Measurements from ENCODE around the gene COQ8A.

COQ8A gene

GRCh38 chr1:226942392-226942791, 2.3 kb downstream of the COQ8A start:
- Mint-ChIP-seq H3K9me3 (no peaks in the 10 kb centered on the region), H3K36me3 (ENCODE audit: low read depth) (peaks cover 2% of the 10 kb centered on the region), H3K4me3 (no peak overlapping the region), H3K27ac (no peak overlapping the region), H3K27me3 (no peaks in the 10 kb centered on the region), H3K4me1 (peaks cover 57% of the 10 kb centered on the region)
- ATAC-seq (no peak), DNase-seq (no peak)

DNA sequence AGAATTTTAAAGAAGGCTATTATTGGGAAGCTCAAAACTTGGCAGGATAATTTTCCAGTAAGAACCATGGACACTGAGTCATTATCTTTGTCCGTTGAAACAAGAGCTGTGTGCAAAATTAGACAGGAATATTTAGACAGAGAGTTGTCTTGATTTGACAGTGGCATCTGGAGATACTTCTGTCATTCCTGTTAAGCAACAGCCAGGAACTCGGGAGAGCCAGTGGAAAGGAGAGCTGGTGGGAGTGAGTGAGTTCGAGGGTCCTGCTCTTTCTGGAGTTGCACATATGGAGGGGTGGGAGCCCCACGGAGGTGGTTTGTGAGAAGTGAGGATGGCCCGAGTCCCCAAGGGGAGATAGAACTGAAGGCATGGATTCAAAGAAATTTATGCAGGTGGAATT, 3.1 kb downstream of the COQ8A start:
- no peak for ATAC-seq
- Mint-ChIP-seq H3K27ac (no peak overlapping the region), H3K4me3 (no peak overlapping the region)

GRCh38 chr1:226943927-226944326, 3.8 kb downstream of the COQ8A start:
- Mint-ChIP-seq H3K4me3 (no peak overlapping the region), H3K4me1 (peaks cover 43% of the 10 kb centered on the region), H3K27ac (no peak overlapping the region), H3K27me3 (no peaks in the 10 kb centered on the region), H3K36me3 (ENCODE audit: low read depth) (peaks cover 7% of the 10 kb centered on the region), H3K9me3 (no peaks in the 10 kb centered on the region)
- ATAC-seq (no peak), DNase-seq (no peak)

More for the DNA sequence above, 3.1 kb downstream of the COQ8A start:
- Mint-ChIP-seq H3K36me3 (ENCODE audit: low read depth) (peaks cover 4% of the 10 kb centered on the region), H3K9me3 (no peaks in the 10 kb centered on the region), H3K4me1 (peaks cover 51% of the 10 kb centered on the region), H3K27me3 (no peaks in the 10 kb centered on the region)
- no peak for DNase-seq

GRCh38 chr1:226945106-226945857, 5.2 kb downstream of the COQ8A start:
- DNase-seq = no peak
- Mint-ChIP-seq H3K27me3 (no peaks in the 10 kb centered on the region), H3K9me3 (no peaks in the 10 kb centered on the region), H3K4me1 (peaks cover 43% of the 10 kb centered on the region), H3K4me3 (no peak overlapping the region), H3K36me3 (ENCODE audit: low read depth) (peaks cover 7% of the 10 kb centered on the region), H3K27ac (no peak overlapping the region)
- no peak for ATAC-seq

GRCh38 chr1:226945858-226946245, 5.8 kb downstream of the COQ8A start:
- ATAC-seq (no peak), DNase-seq (no peak)
- Mint-ChIP-seq H3K27me3 (no peaks in the 10 kb centered on the region), H3K9me3 (no peaks in the 10 kb centered on the region), H3K36me3 (ENCODE audit: low read depth) (peaks cover 7% of the 10 kb centered on the region), H3K4me1 (peaks cover 43% of the 10 kb centered on the region), H3K27ac (no peak overlapping the region), H3K4me3 (no peak overlapping the region)

DNA sequence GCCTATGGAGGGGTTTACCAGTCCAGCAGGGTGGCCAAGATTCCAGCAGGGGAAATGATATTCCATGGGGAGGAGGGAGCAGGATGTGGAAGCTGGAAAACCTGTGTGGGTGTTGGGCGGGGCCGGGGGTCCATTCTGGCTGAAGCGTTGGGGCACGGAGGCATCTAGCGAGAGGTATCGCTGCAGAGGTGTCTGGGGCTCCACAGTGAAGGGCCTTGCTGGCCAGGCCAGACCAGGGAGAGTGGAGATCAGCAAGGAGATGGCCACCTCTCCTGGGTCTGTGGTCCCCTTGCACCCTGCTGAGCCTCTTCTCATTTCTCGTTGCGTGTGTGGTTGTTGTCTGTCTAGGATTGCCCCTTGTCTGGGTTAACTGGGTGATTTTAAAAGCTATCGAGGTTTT, 6.2 kb downstream of the COQ8A start:
- DNase-seq = no peak
- H3K36me3 Mint-ChIP-seq (ENCODE audit: low read depth) = peaks cover 5% of the 10 kb centered on the region

GRCh38 chr1:226946841-226947240, 6.7 kb downstream of the COQ8A start:
- Mint-ChIP-seq H3K4me1 (peaks cover 36% of the 10 kb centered on the region), H3K9me3 (no peaks in the 10 kb centered on the region), H3K27ac (no peak overlapping the region), H3K27me3 (no peaks in the 10 kb centered on the region), H3K4me3 (no peak overlapping the region), H3K36me3 (ENCODE audit: low read depth) (peaks cover 5% of the 10 kb centered on the region)
- ATAC-seq (no peak), DNase-seq (no peak)

More for the DNA sequence above, 6.2 kb downstream of the COQ8A start:
- H3K4me1 Mint-ChIP-seq = peaks cover 41% of the 10 kb centered on the region
- H3K27me3 Mint-ChIP-seq = no peaks in the 10 kb centered on the region
- ATAC-seq = no peak
- H3K9me3 Mint-ChIP-seq = no peaks in the 10 kb centered on the region
- no peak overlapping the region for H3K4me3 Mint-ChIP-seq
- H3K27ac Mint-ChIP-seq = no peak overlapping the region

- Mint-ChIP-seq H3K4me3 (no peak overlapping the region), H3K4me1 (peaks cover 28% of the 10 kb centered on the region), H3K9me3 (no peaks in the 10 kb centered on the region), H3K27ac (no peak overlapping the region), H3K27me3 (no peaks in the 10 kb centered on the region), H3K36me3 (ENCODE audit: low read depth) (peaks cover 5% of the 10 kb centered on the region)
- DNase-seq (no peak), ATAC-seq (no peak)
These were observed 8.0 kb downstream of the COQ8A start for GRCh38 chr1:226948051-226948450.

GRCh38 chr1:226948480-226948879, 8.4 kb downstream of the COQ8A start:
- Mint-ChIP-seq H3K27ac (no peak overlapping the region), H3K9me3 (no peaks in the 10 kb centered on the region), H3K27me3 (no peaks in the 10 kb centered on the region), H3K4me1 (peaks cover 26% of the 10 kb centered on the region), H3K4me3 (no peak overlapping the region), H3K36me3 (ENCODE audit: low read depth) (peaks cover 5% of the 10 kb centered on the region)
- DNase-seq = no peak
- ATAC-seq = no peak

DNA sequence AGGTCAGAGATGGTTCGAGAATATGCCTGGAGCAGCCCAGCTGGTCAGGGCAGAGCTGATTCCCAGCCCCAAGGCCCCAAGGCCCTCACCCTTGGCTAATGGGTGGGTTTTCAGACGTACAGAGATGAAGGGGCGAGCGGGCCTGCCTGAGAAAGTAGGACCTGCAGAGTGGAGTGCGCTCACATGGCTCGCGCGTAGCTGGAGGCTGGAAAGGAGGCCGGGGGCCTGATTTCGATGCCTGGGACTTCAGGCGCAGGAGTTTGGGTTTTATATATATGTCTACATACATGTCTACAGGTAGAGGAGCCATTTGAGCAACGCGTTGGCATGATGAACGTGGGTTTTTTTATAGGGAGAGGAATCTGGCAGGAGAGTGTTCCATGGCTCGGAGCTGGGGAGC, 8.9 kb downstream of the COQ8A start:
- H3K27me3 Mint-ChIP-seq = no peaks in the 10 kb centered on the region
- no peak for DNase-seq
- H3K9me3 Mint-ChIP-seq = no peaks in the 10 kb centered on the region
- no peak overlapping the region for H3K4me3 Mint-ChIP-seq
- H3K27ac Mint-ChIP-seq = no peak overlapping the region
- H3K4me1 Mint-ChIP-seq = peaks cover 22% of the 10 kb centered on the region
- ATAC-seq = no peak
- H3K36me3 Mint-ChIP-seq (ENCODE audit: low read depth) = peaks cover 5% of the 10 kb centered on the region

DNA sequence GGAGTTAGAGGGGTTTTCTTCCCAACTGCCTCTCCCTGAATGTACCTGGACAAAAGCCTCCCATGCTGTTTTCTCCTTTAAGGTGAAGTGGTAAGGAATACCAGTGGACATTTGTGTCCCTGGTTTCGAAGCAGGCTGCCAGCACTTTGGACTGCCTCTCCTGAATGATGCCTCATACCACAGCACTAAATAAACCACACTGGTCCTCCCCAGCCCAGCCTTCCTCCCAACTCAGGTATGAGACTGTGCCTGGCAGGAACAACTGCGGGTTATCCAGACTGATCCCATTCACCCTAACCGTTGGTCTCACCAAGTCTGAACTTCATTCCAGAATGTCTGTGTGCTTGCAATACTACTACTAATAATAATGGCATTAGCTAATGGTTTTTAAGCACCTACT, 9.3 kb downstream of the COQ8A start:
- no peak overlapping the region for H3K27ac Mint-ChIP-seq

GRCh38 chr1:226950316-226950715, 10.2 kb downstream of the COQ8A start:
- no peak overlapping the region for H3K4me3 Mint-ChIP-seq
- DNase-seq (no peak), ATAC-seq (no peak)
- H3K36me3 Mint-ChIP-seq (ENCODE audit: low read depth) = peaks cover 11% of the 10 kb centered on the region
- no peak overlapping the region for H3K27ac Mint-ChIP-seq
- H3K9me3 Mint-ChIP-seq = peaks cover 4% of the 10 kb centered on the region
- H3K4me1 Mint-ChIP-seq = peaks cover 21% of the 10 kb centered on the region
- no peaks in the 10 kb centered on the region for H3K27me3 Mint-ChIP-seq

More for the DNA sequence above, 9.3 kb downstream of the COQ8A start:
- no peaks in the 10 kb centered on the region for H3K9me3 Mint-ChIP-seq
- no peak overlapping the region for H3K4me3 Mint-ChIP-seq
- H3K27me3 Mint-ChIP-seq = no peaks in the 10 kb centered on the region
- H3K36me3 Mint-ChIP-seq (ENCODE audit: low read depth) = peaks cover 6% of the 10 kb centered on the region
- ATAC-seq = no peak
- no peak for DNase-seq
- peaks cover 18% of the 10 kb centered on the region for H3K4me1 Mint-ChIP-seq

DNA sequence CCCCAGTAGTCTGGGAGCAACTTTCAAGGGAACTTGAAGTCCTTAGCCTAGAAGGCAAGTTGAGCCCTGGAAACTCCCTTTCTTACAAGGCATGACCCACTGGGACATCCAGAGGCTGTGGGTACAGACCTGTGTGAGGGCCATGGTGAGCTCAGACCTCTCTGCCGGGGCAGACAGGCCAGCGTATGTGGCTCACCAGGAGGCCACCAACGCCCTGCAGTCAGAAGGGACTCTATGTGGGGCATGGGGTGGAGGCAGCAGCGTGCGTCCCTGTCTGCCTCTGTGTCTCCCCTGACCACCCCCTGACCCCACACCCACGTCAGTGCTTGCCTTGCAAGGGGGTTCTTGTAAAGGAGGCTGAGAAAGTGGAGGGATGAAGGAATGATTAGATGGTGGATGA, 10.8 kb downstream of the COQ8A start:
- Mint-ChIP-seq H3K27me3 (no peaks in the 10 kb centered on the region), H3K9me3 (peaks cover 4% of the 10 kb centered on the region), H3K4me1 (peaks cover 18% of the 10 kb centered on the region), H3K27ac (no peak overlapping the region), H3K36me3 (ENCODE audit: low read depth) (peaks cover 11% of the 10 kb centered on the region), H3K4me3 (no peak overlapping the region)
- no peak for ATAC-seq
- DNase-seq = no peak

DNA sequence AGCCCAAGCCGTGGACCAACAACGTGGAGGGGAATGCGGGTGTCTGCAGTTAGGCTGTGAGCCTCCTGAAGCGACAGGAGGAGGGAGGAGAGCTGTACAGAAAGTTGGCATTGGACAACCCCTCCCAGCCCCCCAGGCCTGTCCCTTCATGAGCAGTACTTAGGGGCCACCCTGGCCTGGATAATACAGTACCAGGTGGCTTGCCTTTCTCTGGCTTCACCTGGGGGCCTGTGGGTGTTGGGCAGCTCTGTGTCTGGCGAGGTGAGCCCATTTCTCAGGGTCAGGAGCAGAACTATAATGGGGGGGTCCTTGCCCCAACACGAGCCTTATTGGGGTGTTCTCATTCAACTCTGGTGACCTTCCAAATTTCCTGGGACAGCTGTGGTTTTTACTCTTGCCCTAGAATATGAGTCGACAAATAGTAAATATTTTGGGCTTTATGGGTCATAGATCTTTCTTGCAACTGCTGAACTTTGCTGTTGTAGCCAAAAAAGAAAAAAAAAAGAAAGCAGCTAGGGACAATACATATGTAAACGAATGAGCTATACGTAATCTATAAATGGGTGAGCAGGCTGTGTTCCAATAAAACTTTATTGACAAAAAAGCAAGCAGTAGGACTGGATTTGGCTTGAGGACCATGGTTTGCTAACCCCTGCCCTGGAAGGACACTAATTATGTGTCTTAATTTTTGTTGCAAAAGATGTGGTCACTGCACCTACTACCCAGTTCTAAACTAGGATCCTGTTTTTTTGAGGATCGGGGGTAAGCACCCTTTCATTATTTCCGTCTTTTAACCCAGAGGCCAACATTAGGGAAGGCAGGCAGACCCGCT, 11.4 kb downstream of the COQ8A start:
- H3K4me1 Mint-ChIP-seq = peaks cover 17% of the 10 kb centered on the region
- H3K4me3 Mint-ChIP-seq = no peak overlapping the region
- no peaks in the 10 kb centered on the region for H3K27me3 Mint-ChIP-seq
- DNase-seq = no peak
- no peak overlapping the region for H3K27ac Mint-ChIP-seq
- H3K36me3 Mint-ChIP-seq (ENCODE audit: low read depth) = peaks cover 11% of the 10 kb centered on the region
- no peak for ATAC-seq
- H3K9me3 Mint-ChIP-seq = peaks cover 4% of the 10 kb centered on the region

DNA sequence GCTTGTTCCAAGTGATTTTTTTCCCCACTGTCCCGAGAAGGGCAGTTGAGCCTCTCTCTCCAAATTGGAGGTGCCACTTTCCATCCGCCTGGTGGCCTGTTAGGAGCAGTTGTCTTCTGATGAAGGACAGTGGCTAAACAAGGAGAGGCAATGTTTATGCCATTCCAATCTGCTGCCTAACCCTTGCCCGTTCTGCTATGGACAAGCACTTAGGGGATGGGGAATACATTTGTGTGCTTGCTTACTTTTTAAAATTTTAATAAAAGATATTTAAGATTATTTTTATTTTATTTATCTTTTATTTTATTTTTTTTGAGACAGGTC, 12.0 kb downstream of the COQ8A start:
- Mint-ChIP-seq H3K36me3 (ENCODE audit: low read depth) (peaks cover 11% of the 10 kb centered on the region), H3K4me1 (peaks cover 12% of the 10 kb centered on the region)

More for the DNA sequence above, 12.0 kb downstream of the COQ8A start:
- no peak for DNase-seq
- Mint-ChIP-seq H3K9me3 (peaks cover 6% of the 10 kb centered on the region), H3K27me3 (no peaks in the 10 kb centered on the region), H3K4me3 (no peak overlapping the region), H3K27ac (no peak overlapping the region)
- ATAC-seq = no peak
